Left ventricle myocardium inferior (tissue), 1 donor: Measurements from ENCODE around the gene CCDC174. TPM values are rescaled to one million over a fixed set of nuclear protein-coding genes. Genes with fewer than 3 reads are reported as not detected.

Experiments used
- DNase-seq: peaks from one replicate; pipeline ENCODE4 v3.0.0-alpha.2; 2020
- H3K27ac ChIP-seq: fragments of 200-600 bp; replicated peaks from 2 replicates; pipeline ENCODE4 v1.8.0; 2021
- H3K27me3 ChIP-seq: fragments of 200-600 bp; 2 replicates; pipeline ENCODE4 v1.8.0; 2021; ENCODE audit warnings: low read depth
- H3K36me3 ChIP-seq: fragments of 200-600 bp; 2 replicates; pipeline ENCODE4 v1.8.0; 2021
- H3K4me1 ChIP-seq: fragments of 200-600 bp; 2 replicates; pipeline ENCODE4 v1.8.0; 2021
- H3K4me3 ChIP-seq: fragments of 200-600 bp; 2 replicates; pipeline ENCODE4 v1.8.0; 2021; ENCODE audit warnings: mild to moderate bottlenecking, moderate library complexity
- H3K9me3 ChIP-seq: fragments of 200-600 bp; replicated peaks from 2 replicates; pipeline ENCODE4 v1.8.0; 2021
- CTCF ChIP-seq: fragments of 200-600 bp; IDR thresholded peaks from 2 replicates; pipeline ENCODE4 v1.8.0; 2021; ENCODE audit warnings: antibody characterized with exemption, mild to moderate bottlenecking, borderline replicate concordance
- intact Hi-C: fragments of 100-400 bp; cut with micrococcal nuclease; formaldehyde crosslinking; loops from one replicate; pipeline ENCODE4 v1.11.0; 2022
- long read RNA-seq: library from polyadenylated mRNA; unstranded; transcript quantifications from one replicate; pipeline ENCODE4 v2.0.0, GENCODE V29; 2021
- total RNA-seq: library from RNA; stranded (reverse); fragmentation: NEBNext Ultra II Directional; extraction: Animal tissue kit (Norgen Biotek cat#: 25700); gene quantifications from one replicate; pipeline ENCODE4 v1.2.1, GENCODE V29; 2021
- donor health status: DM: no; HTN: yes; CAD: no; lungs with severe emphysema.

CCDC174 gene
- total RNA-seq: 11.9 TPM
- long read RNA-seq, transcript CCDC174-202 (11 exons, 2,942 nt): major isoform, 6 of 7 reads
- long read RNA-seq, partial matches to known transcripts: 1 of 7 reads
- long read RNA-seq, other reads (novel, unspliced or antisense): 0 of 7 reads

- Histone ChIP-seq H3K36me3 (peaks cover 24% of the 10 kb centered on the region), H3K4me1 (peaks cover 69% of the 10 kb centered on the region), H3K27me3 (no peaks in the 10 kb centered on the region), H3K9me3 (no peaks in the 10 kb centered on the region), H3K27ac (peak within 1 kb of the TSS; percentile 92), H3K4me3 (peak within 1 kb of the TSS; percentile 89)
- TF ChIP-seq CTCF: no peak
- intact Hi-C loops: no loop called here
- DNase-seq: peak; percentile 92
Measured at GRCh38 chr3:14651440-14652251, at the start of gene CCDC174. CCDC174 (plus strand) TSS chr3:14651762; CDS start chr3:14651837, 75 bp downstream.

- no peak for TF ChIP-seq CTCF
- peak overlapping the region; percentile 54 for H3K4me3 ChIP-seq
- peaks cover 86% of the 10 kb centered on the region for H3K27me3 ChIP-seq
- H3K9me3 ChIP-seq: no peaks in the 10 kb centered on the region
- H3K36me3 ChIP-seq: no peaks in the 10 kb centered on the region
- intact Hi-C loops: no loop called here
- DNase-seq: no peak
- H3K27ac ChIP-seq: no peak overlapping the region
- H3K4me1 ChIP-seq: peaks cover 17% of the 10 kb centered on the region
Measured at GRCh38 chr3:14602006-14602803, 49.4 kb upstream of the CCDC174 start.

- TF ChIP-seq CTCF: no peak
- Histone ChIP-seq H3K27ac (no peak overlapping the region), H3K4me3 (peak overlapping the region; percentile 54), H3K36me3 (no peaks in the 10 kb centered on the region), H3K27me3 (peaks cover 85% of the 10 kb centered on the region), H3K4me1 (peaks cover 17% of the 10 kb centered on the region), H3K9me3 (no peaks in the 10 kb centered on the region)
- no peak for DNase-seq
- intact Hi-C loops: no loop called here
Measured at GRCh38 chr3:14602804-14603644, 48.5 kb upstream of the CCDC174 start.

- H3K4me3 ChIP-seq: no peak overlapping the region
- DNase-seq: no peak
- intact Hi-C loops: no loop called here
- TF ChIP-seq CTCF: no peak
- peaks cover 88% of the 10 kb centered on the region for H3K27me3 ChIP-seq
- no peaks in the 10 kb centered on the region for H3K9me3 ChIP-seq
- H3K36me3 ChIP-seq: no peaks in the 10 kb centered on the region
- no peak overlapping the region for H3K27ac ChIP-seq
- peaks cover 23% of the 10 kb centered on the region for H3K4me1 ChIP-seq
Measured at GRCh38 chr3:14605067-14605466, 46.5 kb upstream of the CCDC174 start.

GRCh38 chr3:14605744-14606143, 45.8 kb upstream of the CCDC174 start:
- DNase-seq: no peak
- Histone ChIP-seq H3K36me3 (no peaks in the 10 kb centered on the region), H3K27me3 (peaks cover 88% of the 10 kb centered on the region), H3K4me1 (peaks cover 23% of the 10 kb centered on the region), H3K9me3 (no peaks in the 10 kb centered on the region), H3K4me3 (no peak overlapping the region), H3K27ac (no peak overlapping the region)
- no peak for TF ChIP-seq CTCF
- intact Hi-C loops: no loop called here
